ENCODE results near the gene KCNJ11.

DNA sequence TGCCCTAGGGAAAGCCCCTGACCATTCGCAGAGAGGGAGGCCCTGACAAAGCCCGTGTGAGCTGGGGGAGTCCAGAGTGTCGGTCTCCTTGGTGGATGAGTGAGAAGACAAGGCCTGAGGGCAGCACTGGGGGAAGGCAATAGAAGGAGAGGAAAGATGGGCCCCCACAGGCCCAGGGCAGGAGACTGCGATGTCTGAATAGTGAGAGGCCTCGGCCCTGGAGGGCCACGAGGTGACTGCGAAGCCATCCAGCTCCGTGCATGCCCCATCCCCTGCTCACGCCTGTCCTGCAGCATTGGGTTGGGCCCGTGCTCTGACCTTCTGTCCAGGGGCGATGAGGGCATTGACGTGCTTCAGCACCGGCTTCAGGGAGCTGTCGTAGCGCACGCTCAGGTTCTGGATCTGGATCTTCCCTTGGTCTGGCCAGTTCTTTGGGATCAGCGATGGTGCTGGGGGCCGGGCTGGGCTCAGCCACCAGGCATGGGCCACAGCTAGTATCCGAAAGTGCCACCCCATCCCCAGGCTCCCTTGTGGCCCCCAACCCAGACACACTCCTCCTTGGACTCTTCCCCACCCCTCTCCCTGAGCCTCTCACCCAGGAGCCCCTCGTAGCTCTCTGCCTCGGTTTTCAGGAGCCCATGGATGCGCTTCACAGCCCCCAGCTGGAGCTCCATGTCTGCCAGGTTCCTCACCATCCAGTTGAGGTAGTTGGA is 8.3 kb upstream of the KCNJ11 start:
- TF ChIP-seq NR2C1 (IDR thresholded peaks at IDR 0.05) (no peak), POLR2A (IDR thresholded peaks at IDR 0.05; ENCODE audit: low read depth, low read length) (no peak), SMARCA5 (IDR thresholded peaks at IDR 0.05) (no peak), SREBF2 (IDR thresholded peaks at IDR 0.05; ENCODE audit: low read length) (no peak), SMAD1 (IDR thresholded peaks at IDR 0.05; ENCODE audit: low read depth, partially characterized antibody) (no peak), STAT3 (IDR thresholded peaks at IDR 0.05; ENCODE audit: low read depth, low read length) (no peak), CREB1 (IDR thresholded peaks at IDR 0.05; ENCODE audit: low read depth) (no peak), DPF2 (IDR thresholded peaks at IDR 0.05) (no peak), RAD21 (IDR thresholded peaks at IDR 0.05; ENCODE audit: insufficient read depth, low read depth, low read length) (no peak)
- TF ChIP-seq, protein P1, sequence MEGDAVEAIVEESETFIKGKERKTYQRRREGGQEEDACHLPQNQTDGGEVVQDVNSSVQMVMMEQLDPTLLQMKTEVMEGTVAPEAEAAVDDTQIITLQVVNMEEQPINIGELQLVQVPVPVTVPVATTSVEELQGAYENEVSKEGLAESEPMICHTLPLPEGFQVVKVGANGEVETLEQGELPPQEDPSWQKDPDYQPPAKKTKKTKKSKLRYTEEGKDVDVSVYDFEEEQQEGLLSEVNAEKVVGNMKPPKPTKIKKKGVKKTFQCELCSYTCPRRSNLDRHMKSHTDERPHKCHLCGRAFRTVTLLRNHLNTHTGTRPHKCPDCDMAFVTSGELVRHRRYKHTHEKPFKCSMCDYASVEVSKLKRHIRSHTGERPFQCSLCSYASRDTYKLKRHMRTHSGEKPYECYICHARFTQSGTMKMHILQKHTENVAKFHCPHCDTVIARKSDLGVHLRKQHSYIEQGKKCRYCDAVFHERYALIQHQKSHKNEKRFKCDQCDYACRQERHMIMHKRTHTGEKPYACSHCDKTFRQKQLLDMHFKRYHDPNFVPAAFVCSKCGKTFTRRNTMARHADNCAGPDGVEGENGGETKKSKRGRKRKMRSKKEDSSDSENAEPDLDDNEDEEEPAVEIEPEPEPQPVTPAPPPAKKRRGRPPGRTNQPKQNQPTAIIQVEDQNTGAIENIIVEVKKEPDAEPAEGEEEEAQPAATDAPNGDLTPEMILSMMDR (IDR thresholded peaks at IDR 0.05 in 2 of 3, conservative IDR thresholded peaks at IDR 0.05 in 1 of 3; ENCODE audit: control insufficient read depth in 2 of 3, extremely low read depth in 1 of 3, insufficient read depth in 1 of 3, low read depth in 3 of 3, low read length in 3 of 3) = no peak
- TF ChIP-seq, protein P2, sequence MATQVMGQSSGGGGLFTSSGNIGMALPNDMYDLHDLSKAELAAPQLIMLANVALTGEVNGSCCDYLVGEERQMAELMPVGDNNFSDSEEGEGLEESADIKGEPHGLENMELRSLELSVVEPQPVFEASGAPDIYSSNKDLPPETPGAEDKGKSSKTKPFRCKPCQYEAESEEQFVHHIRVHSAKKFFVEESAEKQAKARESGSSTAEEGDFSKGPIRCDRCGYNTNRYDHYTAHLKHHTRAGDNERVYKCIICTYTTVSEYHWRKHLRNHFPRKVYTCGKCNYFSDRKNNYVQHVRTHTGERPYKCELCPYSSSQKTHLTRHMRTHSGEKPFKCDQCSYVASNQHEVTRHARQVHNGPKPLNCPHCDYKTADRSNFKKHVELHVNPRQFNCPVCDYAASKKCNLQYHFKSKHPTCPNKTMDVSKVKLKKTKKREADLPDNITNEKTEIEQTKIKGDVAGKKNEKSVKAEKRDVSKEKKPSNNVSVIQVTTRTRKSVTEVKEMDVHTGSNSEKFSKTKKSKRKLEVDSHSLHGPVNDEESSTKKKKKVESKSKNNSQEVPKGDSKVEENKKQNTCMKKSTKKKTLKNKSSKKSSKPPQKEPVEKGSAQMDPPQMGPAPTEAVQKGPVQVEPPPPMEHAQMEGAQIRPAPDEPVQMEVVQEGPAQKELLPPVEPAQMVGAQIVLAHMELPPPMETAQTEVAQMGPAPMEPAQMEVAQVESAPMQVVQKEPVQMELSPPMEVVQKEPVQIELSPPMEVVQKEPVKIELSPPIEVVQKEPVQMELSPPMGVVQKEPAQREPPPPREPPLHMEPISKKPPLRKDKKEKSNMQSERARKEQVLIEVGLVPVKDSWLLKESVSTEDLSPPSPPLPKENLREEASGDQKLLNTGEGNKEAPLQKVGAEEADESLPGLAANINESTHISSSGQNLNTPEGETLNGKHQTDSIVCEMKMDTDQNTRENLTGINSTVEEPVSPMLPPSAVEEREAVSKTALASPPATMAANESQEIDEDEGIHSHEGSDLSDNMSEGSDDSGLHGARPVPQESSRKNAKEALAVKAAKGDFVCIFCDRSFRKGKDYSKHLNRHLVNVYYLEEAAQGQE (IDR thresholded peaks at IDR 0.05; ENCODE audit: low read depth, low read length) = no peak
